GM10266 (cell line): ENCODE data around the gene RNF182.

ENCODE experiments used
- DNase-seq: peaks from one replicate; pipeline ENCODE4 v3.0.0; 2012; ENCODE audit errors: extremely low spot score
- TF ChIP-seq, protein P1 (sequence below): IDR thresholded peaks from 2 replicates; pipeline ENCODE4 v1.5.1; 2012; ENCODE audit warnings: mild to moderate bottlenecking, low read depth; ENCODE audit not compliant: control insufficient read depth, insufficient read depth; ENCODE audit errors: missing control alignments

RNF182 gene

GRCh38 chr6:14002176-14002947 lies 77.6 kb downstream of the RNF182 start:
- TF ChIP-seq, protein P1, sequence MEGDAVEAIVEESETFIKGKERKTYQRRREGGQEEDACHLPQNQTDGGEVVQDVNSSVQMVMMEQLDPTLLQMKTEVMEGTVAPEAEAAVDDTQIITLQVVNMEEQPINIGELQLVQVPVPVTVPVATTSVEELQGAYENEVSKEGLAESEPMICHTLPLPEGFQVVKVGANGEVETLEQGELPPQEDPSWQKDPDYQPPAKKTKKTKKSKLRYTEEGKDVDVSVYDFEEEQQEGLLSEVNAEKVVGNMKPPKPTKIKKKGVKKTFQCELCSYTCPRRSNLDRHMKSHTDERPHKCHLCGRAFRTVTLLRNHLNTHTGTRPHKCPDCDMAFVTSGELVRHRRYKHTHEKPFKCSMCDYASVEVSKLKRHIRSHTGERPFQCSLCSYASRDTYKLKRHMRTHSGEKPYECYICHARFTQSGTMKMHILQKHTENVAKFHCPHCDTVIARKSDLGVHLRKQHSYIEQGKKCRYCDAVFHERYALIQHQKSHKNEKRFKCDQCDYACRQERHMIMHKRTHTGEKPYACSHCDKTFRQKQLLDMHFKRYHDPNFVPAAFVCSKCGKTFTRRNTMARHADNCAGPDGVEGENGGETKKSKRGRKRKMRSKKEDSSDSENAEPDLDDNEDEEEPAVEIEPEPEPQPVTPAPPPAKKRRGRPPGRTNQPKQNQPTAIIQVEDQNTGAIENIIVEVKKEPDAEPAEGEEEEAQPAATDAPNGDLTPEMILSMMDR, result no peak
- DNase-seq, result no peak

DNA sequence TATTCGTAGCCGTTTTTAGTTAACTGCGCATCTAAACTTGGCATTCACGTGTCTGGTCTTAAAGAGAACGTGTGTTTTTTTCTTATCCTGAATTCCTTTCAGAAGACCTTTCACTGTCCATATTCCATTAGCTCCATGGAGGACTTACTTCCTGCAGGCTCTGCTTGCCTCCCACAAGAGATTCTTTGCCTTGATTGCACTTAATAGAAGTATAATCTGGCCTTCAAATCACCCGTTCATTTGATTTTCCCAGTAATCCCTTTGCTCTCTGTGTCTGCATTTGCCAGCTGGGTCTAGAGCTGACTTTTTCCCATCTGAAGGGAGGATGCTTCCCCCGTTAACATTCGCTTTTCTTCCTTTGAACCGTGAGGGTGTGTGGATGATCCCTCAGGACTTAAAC lies 79.5 kb downstream of the RNF182 start:
- TF ChIP-seq, protein P1, result no peak
- no peak for DNase-seq

DNA sequence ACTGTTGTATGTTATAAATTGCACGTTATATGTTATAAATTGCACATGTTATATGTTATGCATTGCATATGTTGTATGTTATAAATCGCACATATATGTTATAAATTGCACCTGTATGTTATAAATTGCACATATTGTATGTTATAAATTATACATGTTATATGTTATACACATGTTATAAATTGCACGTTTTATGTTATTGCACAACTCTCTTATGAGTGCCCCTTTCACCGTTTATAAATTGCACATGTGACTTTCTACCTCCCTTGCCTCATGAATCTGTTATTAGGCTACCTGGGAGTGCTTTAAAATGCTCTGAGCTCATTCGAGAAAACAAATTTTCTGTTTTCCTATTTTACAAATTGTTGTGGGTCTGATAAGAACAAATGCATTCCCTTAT lies 84.1 kb downstream of the RNF182 start:
- TF ChIP-seq, protein P1, result no peak
- no peak for DNase-seq

GRCh38 chr6:14009431-14009830 lies 84.7 kb downstream of the RNF182 start:
- TF ChIP-seq, protein P1, result no peak

DNA sequence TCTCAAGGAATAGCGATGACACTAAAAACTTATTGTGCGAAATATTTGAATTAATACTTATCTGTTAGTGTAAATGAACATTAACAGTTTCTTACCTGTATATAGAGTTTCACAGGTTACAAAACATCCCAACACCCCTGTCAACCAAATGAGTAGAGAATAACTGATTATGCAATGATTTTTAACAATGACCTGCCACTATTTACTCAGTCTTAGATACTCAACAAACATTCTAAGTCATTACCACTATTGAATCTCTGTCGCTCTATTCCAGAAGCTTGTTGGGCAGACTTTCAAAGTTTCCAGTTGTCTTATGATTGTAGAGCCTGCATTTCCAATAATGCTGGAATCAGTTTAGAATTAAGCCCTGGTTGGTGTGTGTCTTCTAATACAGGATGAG lies 85.5 kb downstream of the RNF182 start:
- no peak for DNase-seq
- TF ChIP-seq, protein P1, result no peak

More at GRCh38 chr6:14009431-14009830, 84.7 kb downstream of the RNF182 start:
- DNase-seq, result no peak

- TF ChIP-seq, protein P1, result no peak
- DNase-seq, result no peak
These were observed 87.7 kb downstream of the RNF182 start for GRCh38 chr6:14012313-14013030.

- DNase-seq, result no peak
- TF ChIP-seq, protein P1, result no peak
These were observed 91.2 kb downstream of the RNF182 start for GRCh38 chr6:14015964-14016363.
